Spleen (tissue), 7 donors: ENCODE results near the gene C16orf87.

Source experiments
- POLR2A ChIP-seq, 3 donors: fragments of 450-650 bp; IDR thresholded peaks; one replicate each; pipeline ENCODE4 v1.5.1; 2017; ENCODE audit warnings: antibody characterized with exemption in 3 of 3, mild to moderate bottlenecking in 1 of 3
- POLR2AphosphoS5 ChIP-seq, 3 donors: sonication (generic); formaldehyde crosslinking; IDR thresholded peaks; one replicate each; pipeline ENCODE4 v1.5.1; 2017; ENCODE audit warnings: antibody characterized with exemption in 3 of 3
- TF ChIP-seq, protein P1 (sequence below), 11 experiments: fragments of 200-600 bp in 7 of 11; fragments of 450-650 bp in 4 of 11; sonication (generic) in 4 of 11; IDR thresholded peaks in 8 of 11; conservative IDR thresholded peaks in 3 of 11; 1 replicate in 7 of 11; 2 replicates in 4 of 11; pipeline versions ENCODE4 v1.4.0 to v1.8.0; 2016 to 2021; ENCODE audit warnings: antibody characterized with exemption in 11 of 11, inconsistent platforms in 4 of 11, mild to moderate bottlenecking in 1 of 11
- donor health status: DM: no; HTN: no; CAD: no; lungs with moderate emphysema.
- donor health status: DM: no; HTN: no; CAD: no.
- donor health status: DM: no; HTN: no; CAD: no.

DNA sequence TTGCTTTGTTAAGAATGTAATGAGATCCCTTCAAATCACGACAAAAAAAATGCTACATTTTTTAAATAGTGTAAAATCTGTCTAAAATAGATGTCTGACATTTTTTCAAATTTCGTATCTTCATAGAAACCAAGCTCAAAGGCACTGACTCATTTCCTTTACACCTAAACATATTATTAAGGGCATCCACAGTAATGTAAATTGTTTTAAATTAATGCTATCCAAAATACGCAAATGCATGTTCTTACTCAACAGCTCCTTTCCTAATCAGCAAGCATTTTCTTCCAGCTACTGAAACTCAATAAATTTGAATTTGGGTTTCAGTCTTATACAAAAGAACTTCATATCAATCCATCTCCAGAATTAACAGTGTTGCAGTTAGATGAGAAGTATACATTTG, 4.3 kb downstream of the C16orf87 start:
- TF ChIP-seq, protein P1, sequence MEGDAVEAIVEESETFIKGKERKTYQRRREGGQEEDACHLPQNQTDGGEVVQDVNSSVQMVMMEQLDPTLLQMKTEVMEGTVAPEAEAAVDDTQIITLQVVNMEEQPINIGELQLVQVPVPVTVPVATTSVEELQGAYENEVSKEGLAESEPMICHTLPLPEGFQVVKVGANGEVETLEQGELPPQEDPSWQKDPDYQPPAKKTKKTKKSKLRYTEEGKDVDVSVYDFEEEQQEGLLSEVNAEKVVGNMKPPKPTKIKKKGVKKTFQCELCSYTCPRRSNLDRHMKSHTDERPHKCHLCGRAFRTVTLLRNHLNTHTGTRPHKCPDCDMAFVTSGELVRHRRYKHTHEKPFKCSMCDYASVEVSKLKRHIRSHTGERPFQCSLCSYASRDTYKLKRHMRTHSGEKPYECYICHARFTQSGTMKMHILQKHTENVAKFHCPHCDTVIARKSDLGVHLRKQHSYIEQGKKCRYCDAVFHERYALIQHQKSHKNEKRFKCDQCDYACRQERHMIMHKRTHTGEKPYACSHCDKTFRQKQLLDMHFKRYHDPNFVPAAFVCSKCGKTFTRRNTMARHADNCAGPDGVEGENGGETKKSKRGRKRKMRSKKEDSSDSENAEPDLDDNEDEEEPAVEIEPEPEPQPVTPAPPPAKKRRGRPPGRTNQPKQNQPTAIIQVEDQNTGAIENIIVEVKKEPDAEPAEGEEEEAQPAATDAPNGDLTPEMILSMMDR (IDR thresholded peaks at IDR 0.05 in 8 of 11, conservative IDR thresholded peaks at IDR 0.05 in 3 of 11): no peak
- TF ChIP-seq POLR2A (IDR thresholded peaks at IDR 0.05) (no peak), POLR2AphosphoS5 (IDR thresholded peaks at IDR 0.05) (no peak)
